ENCODE data around the gene PLD1.

The PLD1 gene

DNA sequence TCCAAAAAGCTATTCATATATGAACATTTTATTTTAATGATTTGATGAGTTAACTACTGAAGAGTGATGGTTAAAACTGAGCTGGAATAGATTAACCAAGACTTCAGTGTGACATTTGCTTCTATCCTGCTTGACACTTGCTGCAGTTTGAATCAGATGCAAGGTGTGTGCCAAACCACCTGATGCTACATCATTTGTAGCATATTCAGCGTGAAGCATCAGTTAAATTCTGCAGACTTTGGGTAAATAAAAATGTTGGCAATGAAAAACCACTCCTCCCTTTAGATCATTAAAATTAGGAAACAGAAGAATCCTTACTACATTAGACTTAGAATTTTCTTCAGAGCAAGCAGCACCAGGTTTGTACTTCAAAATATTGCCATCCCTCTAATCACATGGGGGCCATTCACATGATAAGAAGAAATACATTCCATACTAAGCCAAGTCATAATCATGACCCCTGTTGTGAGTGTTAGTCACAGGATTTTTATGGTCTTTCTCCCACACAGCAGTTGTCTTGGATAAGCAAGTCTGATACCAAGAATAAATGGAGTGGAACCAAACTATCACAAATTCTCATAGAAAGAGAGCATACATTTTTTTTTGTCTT lies 189.4 kb downstream of the PLD1 start:
- no peak for DNase-seq (ENCODE audit: low spot score)

DNA sequence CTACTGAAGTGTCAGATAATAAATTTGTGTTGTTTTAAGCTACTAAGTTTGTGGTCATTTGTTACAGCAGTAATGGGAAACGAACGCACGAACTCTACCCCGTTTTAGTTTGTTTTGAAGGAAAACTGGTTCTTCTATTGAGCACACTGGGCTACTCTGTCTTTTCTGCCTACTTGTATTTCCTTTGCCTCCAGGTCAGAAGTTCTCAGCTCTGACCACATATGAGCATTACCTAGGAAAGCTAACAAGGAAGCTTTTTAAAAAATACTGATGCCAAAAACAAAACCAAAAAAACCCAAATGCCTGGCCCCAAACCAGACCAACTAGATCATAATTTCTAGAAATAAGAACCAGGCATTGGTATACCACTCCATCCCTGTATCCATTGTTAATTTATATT lies 193.5 kb downstream of the PLD1 start:
- DNase-seq (ENCODE audit: low spot score) = no peak

DNA sequence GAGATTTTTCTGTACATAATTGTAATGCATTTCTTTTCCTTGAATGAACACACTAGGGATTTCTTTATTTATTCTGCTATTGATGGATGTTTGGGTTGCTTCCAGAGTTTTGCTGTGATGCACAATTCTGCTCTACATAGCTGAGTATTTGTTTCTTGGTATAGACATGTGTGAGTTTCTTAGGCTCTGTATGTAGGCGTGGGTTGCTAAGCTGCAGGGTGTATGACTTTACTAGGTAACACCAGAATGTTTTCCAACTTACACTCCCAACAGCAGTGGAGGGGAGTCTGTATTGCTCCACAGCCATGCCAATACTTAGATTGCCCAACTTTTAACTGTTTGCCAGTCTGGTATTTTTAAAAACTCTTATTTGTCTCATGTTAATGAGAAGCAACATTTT lies 194.6 kb downstream of the PLD1 start:
- DNase-seq (ENCODE audit: low spot score) = no peak

DNA sequence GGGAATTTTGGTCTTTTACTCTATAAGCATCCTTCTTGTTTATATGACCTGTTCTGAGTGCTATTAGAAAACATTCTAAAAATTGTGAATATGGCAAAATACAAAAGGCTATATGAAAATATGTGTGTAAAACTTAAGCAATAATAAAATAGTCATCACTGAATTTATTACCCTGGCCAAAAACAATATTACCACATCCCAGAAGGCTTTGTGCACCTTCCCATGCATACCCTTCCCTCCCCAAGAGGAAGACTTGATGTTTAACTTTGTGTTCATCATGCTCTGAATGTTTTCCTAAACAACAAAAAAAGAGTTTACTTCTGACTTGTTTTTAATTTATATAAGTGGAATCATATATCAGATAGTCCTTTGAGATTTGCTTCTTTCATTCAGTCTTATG lies 195.0 kb downstream of the PLD1 start:
- no peak for DNase-seq (ENCODE audit: low spot score)

DNA sequence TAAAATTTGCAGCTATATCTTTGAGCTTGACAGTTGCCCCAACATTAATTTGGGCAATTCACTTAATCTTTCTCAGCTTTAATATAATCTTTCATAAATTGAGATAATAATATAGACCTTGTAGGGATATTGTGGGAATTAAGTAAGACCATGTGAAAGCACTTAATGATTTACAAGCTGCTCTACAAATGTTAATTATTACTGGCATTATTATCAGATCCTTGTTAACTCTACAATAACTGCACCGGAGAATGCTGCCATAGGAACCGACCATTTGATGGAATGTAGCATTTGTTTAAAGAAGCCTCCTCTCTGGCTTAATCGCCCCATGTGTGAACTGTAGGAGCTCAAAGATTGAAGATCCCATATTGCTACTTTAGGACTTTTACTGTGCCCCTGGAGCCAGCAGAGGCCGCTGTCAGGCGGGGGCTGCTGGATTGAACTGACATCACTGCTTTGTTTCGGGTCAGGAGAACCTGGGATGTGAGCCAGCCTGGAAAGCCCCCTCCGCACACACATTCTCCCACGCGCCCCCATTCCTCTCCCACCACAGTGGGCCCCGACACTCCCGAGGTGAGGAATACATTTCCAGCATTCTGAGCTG lies 195.9 kb downstream of the PLD1 start:
- DNase-seq (ENCODE audit: low spot score) = peak; percentile 30

DNA sequence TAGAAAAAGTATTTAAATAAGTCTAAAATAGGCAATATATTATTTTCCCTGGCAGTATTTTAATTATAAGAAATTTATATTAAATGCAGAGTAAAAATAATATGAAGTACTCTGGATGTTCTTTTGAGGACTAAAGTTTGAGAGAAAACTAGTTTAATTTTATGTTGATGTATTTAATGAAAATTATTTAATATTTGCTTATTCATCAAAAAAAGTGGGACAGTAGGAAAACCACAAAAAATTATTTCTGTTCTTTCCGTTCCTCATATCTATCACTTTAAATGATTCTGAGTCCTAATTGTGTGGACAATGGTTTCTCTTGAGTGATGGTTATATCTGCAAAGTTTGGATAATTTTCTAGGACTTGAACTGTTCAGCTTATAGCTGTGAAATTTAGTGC lies 202.8 kb downstream of the PLD1 start:
- no peak for DNase-seq (ENCODE audit: low spot score)

DNA sequence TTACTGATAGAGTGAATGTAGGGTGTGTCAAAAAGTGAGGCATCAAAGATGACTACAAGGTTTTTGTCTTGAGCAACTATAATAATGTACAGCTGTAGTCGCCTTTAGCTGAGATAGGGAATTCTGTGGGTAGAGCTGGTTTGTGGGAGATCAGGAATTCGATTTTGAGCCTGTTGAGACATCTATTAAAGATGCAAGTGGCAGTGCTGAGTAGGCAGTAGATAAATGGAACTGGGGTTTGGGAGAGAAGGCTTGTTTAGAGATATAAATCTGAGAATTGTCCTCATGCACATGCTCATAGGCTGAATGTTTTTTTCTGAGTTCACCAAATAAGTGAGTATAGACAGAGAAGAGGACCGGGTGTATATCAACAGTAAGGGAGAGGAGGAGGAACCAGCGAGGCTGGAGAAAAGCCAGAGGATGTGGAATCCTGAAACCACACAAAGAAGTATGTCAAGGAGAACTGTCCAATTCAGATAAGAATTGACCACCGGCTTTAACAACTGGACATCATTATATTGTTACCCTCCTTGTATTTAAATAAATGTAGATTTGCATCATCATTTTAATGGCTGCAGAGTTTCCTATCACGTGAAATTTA lies 204.0 kb downstream of the PLD1 start:
- no peak for DNase-seq (ENCODE audit: low spot score)

DNA sequence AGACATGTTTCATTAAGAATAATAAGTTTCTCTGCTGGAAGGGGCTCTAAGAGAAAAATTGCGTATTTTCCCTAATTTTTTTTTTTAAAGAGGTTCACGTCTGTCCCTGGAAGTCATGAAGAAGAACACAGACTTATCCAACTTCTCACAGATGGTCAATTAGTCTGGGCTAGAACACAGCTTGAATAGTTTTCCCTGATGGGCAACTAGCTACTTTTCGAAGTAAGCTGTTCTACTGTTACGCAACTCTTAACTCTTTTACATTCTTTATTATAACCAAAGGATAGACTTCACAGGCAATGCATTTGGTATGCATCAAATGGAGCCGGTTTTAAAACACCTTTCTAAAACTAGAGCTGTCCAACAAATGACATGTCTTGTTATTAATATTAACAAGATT lies 205.9 kb downstream of the PLD1 start:
- DNase-seq (ENCODE audit: low spot score) = no peak

DNA sequence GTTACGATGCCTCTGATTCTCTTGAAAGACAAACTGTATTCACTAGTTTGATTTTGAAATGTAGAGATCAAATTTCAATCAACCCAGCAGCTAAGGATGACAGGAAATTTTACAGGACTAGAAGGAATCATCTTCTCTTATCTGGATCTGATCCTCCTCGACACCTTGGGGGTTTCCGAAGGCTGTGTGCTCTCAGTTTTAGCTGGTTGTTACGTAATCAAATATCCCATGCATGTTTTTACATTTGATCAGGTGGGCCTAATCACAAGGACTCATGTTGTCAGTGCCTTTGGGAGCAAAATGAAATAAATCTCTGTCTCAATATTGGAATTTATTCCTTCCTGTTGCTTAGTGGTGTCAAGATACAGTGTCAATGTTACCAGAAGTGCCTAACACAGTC lies 208.2 kb downstream of the PLD1 start:
- no peak for DNase-seq (ENCODE audit: low spot score)

DNA sequence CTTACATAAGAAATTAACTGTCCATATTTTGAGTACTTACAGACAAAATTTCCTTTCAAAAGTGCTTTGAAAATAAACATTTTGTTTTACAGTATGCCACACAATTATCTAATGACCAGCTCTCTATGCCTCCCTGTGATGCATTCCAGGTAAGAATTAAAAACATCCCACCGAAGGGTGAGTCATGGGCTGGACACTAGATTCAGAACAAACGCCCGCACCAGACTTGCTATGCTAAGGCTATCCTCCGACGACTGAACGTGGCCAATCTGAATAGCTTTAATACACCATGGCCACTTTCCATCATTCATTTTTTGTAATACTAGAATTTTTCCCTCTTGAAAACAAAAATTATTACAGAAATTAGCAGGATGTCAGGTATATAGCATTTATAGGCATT lies 210.3 kb downstream of the PLD1 start:
- no peak for DNase-seq (ENCODE audit: low spot score)

DNA sequence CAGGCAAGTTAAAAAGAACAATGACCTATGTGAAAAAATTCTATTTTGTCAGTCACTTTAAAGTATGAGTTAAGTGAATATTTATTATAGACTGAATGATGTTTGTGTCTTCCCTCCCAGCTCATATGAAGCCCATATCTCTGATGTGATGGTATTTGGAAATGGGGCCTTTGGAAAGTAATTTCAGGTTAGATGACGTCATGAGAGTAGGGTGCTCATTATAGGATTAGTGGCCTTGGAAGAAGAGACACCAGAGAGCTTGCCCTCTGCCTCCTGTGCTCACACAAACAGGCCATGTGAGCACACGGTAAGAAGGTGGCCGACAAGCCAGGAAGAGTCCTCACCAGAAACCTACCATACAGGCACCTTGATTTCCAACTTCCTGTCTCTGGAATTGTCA lies 211.3 kb downstream of the PLD1 start:
- DNase-seq (ENCODE audit: low spot score) = no peak

DNA sequence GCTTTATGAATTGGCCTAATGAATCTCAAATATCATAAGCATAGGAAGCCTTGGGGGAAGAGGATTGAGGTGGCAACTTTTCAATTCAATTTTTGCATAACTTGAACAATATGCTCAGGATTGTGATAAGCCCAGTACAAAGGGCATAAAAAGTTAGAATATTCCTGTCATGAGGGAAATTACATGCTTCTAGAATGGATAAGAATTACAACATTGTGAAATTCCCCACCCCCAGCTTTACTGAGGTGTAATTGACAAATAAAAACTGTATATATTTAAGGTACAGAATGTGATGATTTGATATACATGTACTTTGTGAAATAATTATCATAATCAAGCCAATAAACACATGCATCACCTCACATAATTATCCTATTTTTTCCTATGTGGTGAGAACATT lies 217.5 kb downstream of the PLD1 start:
- no peak for DNase-seq (ENCODE audit: low spot score)

DNA sequence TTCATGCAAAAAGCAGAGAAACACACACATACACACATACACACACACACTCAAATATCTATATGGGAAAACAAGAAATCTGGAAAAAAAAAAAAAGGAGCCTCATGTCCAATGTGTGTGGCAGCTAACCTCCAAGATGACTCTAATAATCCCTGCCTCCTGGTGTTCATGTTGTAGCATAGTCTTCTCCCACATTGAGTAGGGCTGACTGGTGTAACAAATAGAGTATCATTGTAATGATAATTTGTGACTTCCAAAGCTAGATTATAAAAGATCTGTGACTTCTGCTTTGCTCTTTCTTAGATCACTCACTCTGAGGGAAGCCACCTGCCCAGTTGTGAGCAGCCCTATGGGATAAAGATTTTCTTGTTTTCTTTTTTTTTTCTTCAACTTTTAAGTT lies 219.2 kb downstream of the PLD1 start:
- DNase-seq (ENCODE audit: low spot score) = no peak

DNA sequence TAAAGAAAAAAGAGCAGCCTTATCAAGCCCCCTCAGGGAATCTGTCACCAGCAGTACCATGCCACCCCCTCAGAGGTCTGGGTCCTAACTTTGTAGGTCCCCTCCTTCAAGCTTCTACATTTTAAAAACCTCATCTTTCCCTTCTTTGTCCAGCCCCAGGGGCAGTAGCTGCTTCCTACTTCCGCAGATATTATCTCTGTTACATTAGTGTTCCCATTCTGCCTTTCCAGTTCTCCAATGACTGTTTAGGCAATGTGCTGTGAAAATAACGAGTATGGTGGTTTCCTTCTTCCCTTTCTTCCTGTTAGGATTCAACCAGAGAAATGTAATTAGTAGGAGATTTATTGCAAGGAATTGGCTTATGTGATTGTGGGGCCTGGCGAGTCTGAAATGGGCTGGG lies 224.0 kb downstream of the PLD1 start:
- DNase-seq (ENCODE audit: low spot score) = no peak

DNA sequence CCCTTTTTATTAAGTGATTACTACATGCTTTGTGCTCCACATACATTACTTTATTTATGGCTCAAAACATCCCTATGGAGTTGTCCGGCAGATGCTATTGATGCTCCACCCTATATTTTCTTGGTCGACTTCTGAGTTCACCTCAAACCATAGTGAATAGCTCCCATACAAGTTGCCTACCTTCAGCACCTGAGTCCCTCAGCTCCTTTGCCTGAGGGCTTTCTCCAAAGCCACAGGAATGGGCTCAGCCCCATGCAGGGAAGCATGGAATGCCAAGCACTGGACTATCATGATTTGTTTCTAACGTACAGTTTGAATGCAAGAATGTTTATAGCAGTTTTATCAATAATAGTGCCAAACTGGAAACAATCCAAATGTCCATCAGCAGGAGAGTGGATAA lies 225.2 kb downstream of the PLD1 start:
- no peak for DNase-seq (ENCODE audit: low spot score)

DNA sequence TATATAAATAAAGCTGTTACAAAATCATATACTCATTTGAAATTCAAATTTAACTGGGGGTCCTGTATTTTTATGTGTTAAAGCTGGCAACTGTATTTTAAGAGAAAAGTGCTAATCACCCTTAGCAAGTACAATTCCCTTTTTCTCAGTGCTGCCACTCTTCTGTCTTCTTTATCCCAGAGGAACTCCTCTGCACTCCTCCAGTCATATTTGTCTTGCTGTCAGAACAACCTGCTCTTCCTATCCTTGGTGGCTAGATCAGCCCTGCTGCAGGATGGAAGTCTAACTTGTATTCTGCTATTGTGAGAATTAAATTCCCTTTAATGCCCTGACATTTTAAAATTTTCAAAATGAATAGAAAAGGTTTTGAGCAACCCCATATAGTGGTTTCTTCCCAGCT lies 226.2 kb downstream of the PLD1 start:
- DNase-seq (ENCODE audit: low spot score) = peak; percentile 11

DNA sequence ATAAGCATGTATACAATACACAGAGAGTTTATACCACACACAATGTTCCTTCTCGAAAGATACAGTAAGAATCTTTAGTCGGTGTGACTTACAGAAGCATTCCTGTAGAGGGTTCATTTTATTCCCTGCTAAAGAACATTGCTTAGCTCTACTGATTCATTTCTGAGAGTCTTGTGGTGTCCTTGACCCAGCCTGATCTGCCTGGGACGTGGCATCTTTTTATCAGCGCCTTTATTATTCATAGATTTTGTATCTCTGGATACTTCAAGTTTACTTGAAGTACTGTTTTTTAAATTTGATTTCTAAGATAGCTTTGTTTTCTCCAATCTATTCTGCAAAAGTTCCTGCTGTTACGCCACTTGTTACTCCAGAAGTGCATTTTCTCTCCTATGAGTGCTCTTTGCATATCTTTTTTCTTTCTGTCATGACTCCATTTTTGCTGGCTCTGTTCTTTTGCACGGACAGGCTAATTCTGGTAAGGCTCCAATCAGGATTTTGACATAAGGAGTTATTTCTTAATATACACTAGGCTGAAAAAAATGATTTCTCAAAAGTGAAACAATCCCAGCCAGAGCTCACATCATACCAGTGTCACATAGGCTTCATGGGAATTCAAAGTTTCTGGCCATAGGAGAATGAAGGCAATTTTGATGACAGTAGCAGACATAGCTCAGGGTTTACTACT lies 235.6 kb downstream of the PLD1 start:
- no peak for DNase-seq (ENCODE audit: low spot score)

DNA sequence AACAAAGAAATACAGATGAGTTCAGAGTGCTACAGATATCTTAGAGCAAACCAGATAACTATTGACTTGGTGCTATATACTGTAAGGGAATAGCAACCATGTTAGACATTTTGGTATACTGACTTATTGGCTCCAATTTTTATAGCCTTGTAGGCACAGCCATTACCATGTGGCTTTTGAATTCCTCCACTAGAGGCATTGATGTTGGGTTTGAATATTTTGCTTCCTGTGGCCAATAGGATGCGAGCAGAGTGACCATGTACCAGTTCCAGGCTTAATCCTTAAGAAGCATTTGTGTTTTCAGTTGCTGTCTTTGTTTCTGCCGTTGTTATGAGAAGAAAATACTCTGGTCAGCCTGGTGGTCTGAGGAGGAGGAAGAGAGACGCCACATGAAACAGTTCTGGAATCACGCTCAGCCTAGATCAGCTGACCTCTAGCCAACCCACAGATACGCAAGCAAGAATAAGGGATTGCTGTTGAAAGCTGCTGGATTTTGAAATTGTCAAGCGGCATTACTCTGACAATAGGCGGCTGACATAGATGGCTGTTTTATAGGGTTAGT lies 240.6 kb downstream of the PLD1 start:
- DNase-seq (ENCODE audit: low spot score) = no peak

DNA sequence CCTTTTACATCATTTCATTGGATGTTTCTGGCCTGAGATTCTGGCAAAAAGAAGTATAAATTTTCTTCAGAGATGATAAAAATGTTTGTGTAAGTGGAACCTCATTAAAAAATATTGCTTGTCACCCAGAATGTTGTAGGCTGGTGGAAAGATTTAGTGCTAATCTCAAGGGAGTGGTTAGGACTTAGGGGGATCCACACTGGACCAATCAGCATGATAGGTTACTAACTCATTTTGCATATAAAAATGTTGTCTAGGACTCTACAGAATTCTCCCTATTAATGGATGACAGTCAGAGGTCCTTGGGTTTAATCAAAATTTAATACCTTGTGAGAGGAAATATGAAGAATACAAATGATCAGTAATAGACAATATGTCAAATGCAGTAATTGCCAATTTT lies 241.5 kb downstream of the PLD1 start:
- no peak for DNase-seq (ENCODE audit: low spot score)

DNA sequence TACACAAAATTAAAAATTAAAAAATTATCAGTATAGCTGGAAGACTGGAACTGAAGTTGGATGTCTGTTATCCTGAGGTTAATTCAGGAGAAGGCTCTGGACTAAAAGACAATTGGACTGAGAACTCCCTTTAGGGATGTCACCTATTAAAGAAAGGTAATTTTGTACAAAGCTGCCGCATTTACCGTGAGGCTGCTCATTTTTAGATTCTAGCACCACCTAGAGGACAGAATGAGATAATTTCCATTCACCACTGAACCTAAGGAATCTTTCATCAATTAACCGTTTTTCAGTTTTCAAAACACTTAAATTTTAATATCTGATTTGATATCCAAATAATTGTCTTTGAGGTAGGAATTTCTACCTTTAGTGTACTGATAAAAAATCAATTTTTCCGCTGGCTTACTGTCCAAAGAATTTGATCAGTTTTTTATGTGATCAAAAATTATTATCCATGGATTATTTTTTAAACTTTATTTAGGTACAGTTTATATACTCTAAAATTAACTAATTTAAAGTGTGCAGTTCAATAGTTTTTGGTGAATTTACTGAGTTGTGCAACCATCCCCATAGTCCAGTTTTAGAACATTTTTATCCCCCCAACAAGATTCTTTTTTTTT lies 243.4 kb downstream of the PLD1 start:
- peak; percentile 43 for DNase-seq (ENCODE audit: low spot score)

DNA sequence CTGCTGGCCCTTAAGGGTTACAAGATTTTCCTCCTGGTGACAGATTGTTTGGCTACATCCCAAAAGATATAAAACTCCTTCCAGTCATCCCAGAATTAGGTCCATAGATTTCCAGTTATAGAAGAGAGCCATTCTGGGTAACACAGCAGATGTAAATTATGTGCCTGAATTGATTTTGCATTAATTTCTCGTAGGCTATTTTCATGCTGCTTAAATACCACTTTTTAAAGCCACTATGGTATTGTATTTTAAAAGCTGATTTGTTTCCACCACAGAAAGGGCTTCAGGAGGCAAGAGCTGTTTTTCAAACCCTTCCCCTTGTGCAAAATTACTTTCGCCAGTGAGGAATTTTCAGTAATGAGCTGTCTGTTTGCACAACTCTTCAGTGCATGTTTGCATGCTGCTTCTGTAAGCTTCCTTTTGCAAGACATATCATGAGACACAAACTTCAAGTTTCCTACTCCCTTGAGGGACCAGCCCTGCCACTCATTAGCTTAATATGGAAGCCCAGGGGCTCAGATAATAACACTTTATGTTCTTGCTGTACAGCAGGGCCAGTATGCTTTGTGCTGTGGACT lies 244.7 kb downstream of the PLD1 start:
- no peak for DNase-seq (ENCODE audit: low spot score)

DNA sequence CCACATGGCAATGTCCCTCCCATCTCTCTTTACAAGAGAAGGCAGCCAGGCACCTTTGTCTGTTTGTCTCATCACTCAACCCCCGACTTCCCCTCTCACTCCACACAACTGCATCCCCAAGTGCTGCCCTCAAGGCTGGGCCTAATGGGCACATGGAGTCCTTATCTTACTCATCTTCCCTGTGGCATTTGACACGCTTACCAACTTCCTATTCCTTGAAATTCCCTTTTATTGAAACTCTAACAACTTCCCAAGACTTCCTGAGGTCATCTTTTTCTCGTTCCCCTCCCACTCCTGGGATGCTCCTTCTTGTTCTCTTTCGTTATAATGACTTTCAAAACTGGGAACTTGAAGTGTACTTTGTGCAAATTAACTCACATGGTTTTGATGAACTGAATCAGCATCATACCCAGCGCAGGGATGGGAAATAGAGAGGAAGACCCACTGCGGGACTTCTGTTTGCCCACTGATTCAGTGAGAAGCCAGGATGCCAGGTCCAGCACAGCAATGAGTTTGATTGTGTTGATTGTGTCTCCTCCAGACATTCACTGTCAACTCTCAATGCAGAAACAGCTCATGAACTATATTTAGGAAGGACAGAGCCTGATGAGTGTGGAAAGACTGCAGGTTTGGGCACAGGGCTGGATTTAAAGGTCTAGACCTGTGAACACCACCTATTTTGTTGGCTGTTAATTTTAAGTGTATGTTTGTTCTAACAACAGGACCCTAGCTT lies 245.4 kb downstream of the PLD1 start:
- DNase-seq (ENCODE audit: low spot score) = no peak

All from putamen (tissue), 1 donor.